Naive thymus-derived CD4-positive, alpha-beta T cell (primary cell): ENCODE data around the gene PACRG. TPM values are rescaled to one million over a fixed set of nuclear protein-coding genes. Genes with fewer than 3 reads are reported as not detected.

Experiments used
- ATAC-seq: fragments of 150-1000 bp; cut with Tn5 transposase; 2 replicates; pipeline ENCODE4 v1.10.0; 2021; ENCODE audit warnings: mild to moderate bottlenecking, moderate library complexity
- CTCF ChIA-PET: fragments of 350-600 bp; sonication (Branson Sonifier 250); formaldehyde crosslinking; loops from one replicate; lab custom pipeline; 2021; ENCODE audit warnings: antibody characterized with exemption; lab: Charles Lee
- POLR2A ChIA-PET: fragments of 350-600 bp; sonication (Branson Sonifier 250); formaldehyde crosslinking; loops from one replicate; lab custom pipeline; 2021; ENCODE audit warnings: antibody characterized with exemption, inconsistent platforms; lab: Charles Lee
- DNase-seq, 9 donors: peaks; one replicate each; pipeline versions ENCODE4 v3.0.0 to v3.0.0-alpha.2; 2020 to 2022; ENCODE audit warnings: mixed read lengths in 1 of 9
- H3K27ac ChIP-seq: one replicate; pipeline ENCODE4 v1.7.0; 2013; ENCODE audit warnings: mild to moderate bottlenecking, low read depth, low read length, moderate library complexity
- H3K27me3 ChIP-seq, 2 donors: one replicate each; pipeline ENCODE4 v1.7.0; 2013; ENCODE audit warnings: low read length in 2 of 2, mild to moderate bottlenecking in 2 of 2, moderate library complexity in 2 of 2; ENCODE audit not compliant: control insufficient read depth in 2 of 2, insufficient read depth in 2 of 2
- H3K36me3 ChIP-seq, 3 experiments: 1 replicate in 2 of 3; 2 replicates in 1 of 3; pipeline ENCODE4 v1.7.0; 2013; ENCODE audit warnings: low read length in 3 of 3, mild to moderate bottlenecking in 3 of 3, moderate library complexity in 1 of 3; ENCODE audit not compliant: insufficient read depth in 3 of 3, control insufficient read depth in 2 of 3
- H3K4me1 ChIP-seq, 2 donors: one replicate each; pipeline ENCODE4 v1.7.0; 2013; ENCODE audit warnings: low read length in 2 of 2, mild to moderate bottlenecking in 2 of 2, moderate library complexity in 1 of 2; ENCODE audit not compliant: control insufficient read depth in 2 of 2, insufficient read depth in 2 of 2
- H3K4me3 ChIP-seq: 2 replicates; pipeline ENCODE4 v1.7.0; 2013; ENCODE audit warnings: mild to moderate bottlenecking, low read length
- H3K9me3 ChIP-seq, 3 experiments: 1 replicate in 2 of 3; 2 replicates in 1 of 3; pipeline ENCODE4 v1.7.0; 2013; ENCODE audit warnings: low read length in 3 of 3; ENCODE audit not compliant: control insufficient read depth in 2 of 3
- H3K27ac Mint-ChIP-seq, 9 donors: one replicate each; pipeline ENCODE4 v1.8.0; 2020 to 2022; ENCODE audit warnings: mixed read lengths in 9 of 9, mild to moderate bottlenecking in 8 of 9, moderate library complexity in 5 of 9, inconsistent platforms in 2 of 9
- H3K27me3 Mint-ChIP-seq, 5 donors: one replicate each; pipeline ENCODE4 v1.8.0; 2021 to 2022; ENCODE audit warnings: mixed read lengths in 5 of 5, mild to moderate bottlenecking in 1 of 5
- H3K36me3 Mint-ChIP-seq, 5 donors: one replicate each; pipeline ENCODE4 v1.8.0; 2020 to 2022; ENCODE audit warnings: mixed read lengths in 5 of 5, mild to moderate bottlenecking in 3 of 5, inconsistent platforms in 1 of 5
- H3K4me1 Mint-ChIP-seq, 7 donors: one replicate each; pipeline ENCODE4 v1.8.0; 2020 to 2022; ENCODE audit warnings: mixed read lengths in 7 of 7, mild to moderate bottlenecking in 3 of 7, inconsistent platforms in 1 of 7
- H3K4me3 Mint-ChIP-seq, 10 donors: one replicate each; pipeline ENCODE4 v1.8.0; 2020 to 2022; ENCODE audit warnings: mild to moderate bottlenecking in 10 of 10, mixed read lengths in 10 of 10, moderate library complexity in 6 of 10, inconsistent platforms in 2 of 10
- H3K9me3 Mint-ChIP-seq, 11 donors: one replicate each; pipeline ENCODE4 v1.8.0; 2020 to 2022; ENCODE audit warnings: mixed read lengths in 11 of 11, mild to moderate bottlenecking in 4 of 11, inconsistent platforms in 1 of 11, moderate library complexity in 1 of 11
- intact Hi-C, 2 donors: fragments of 100-400 bp; cut with micrococcal nuclease; formaldehyde crosslinking; loops; one replicate each; pipeline ENCODE4 v1.15.1; 2023
- polyA plus RNA-seq, 2 donors: library from polyadenylated mRNA; unstranded; fragments of 300-500 nt; fragmentation: Illumina TruSeq; gene quantifications; one replicate each; pipeline ENCODE4 v1.2.3, GENCODE V29; 2021
- total RNA-seq, 6 experiments: library from RNA in 5 of 6; stranded (reverse) in 5 of 6; gene quantifications; 1 replicate in 5 of 6; 2 replicates in 1 of 6; pipeline ENCODE4 v1.2.3 and lab custom pipeline; 2021 to 2026

The PACRG gene
- total and polyA plus RNA-seq, 7 experiments from 2014 or later: 0.89 to 2.2 (median 1.5) TPM; not detected in 1

DNA sequence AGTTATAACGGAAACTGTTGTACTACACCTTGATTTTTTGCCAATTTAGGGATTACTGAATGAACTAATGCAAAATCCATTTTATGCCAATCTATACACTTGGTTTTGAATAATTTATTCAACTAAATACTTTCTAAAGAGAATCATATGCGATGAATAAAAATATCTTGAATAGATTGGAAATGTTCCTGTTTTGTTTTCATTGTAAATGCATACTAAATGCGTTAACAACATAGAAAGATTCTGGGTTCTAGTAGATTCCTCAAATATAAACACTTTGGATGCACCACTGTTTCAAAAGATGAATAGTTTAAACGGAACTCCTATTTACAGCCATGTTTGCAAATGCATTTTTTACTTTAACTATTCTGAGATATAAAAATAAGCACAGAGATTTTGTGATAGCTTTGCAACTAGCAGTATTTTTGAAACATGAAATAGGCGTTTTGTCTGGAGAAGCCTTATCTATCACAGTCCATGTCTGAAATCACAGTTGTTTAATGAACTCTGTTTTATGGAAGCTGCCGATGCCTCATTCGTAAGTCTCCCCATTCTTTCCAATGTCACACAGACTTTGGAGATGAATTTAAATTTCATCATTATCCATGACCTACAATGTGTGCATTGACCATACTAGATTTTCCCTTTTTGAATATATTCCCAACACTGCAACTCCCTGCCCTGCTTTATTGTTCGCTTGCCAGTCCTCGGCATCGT is 409.1 kb downstream of the PACRG start:
- Histone ChIP-seq H3K4me1 (no peaks in the 10 kb centered on the region), H3K9me3 (no peaks in the 10 kb centered on the region), H3K27me3 (no peaks in the 10 kb centered on the region), H3K36me3 (no peaks in the 10 kb centered on the region), H3K4me3 (no peak overlapping the region), H3K27ac (no peak overlapping the region)
- POLR2A ChIA-PET: no interaction called here
- no peak overlapping the region for H3K4me3 Mint-ChIP-seq
- ATAC-seq (no peak), DNase-seq (no peak)
- intact Hi-C loops: no loop called here
- CTCF ChIA-PET: no interaction called here
- no peaks in the 10 kb centered on the region for H3K36me3 Mint-ChIP-seq
- H3K27ac Mint-ChIP-seq: no peak overlapping the region
- peaks cover 0 to 2% (median 0%) of the 10 kb centered on the region in 7 donors for H3K4me1 Mint-ChIP-seq
- H3K9me3 Mint-ChIP-seq: peaks cover 0 to 6% (median 0%) of the 10 kb centered on the region in 11 donors
- H3K27me3 Mint-ChIP-seq: peaks cover 0 to 29% (median 14%) of the 10 kb centered on the region in 5 donors

GRCh38 chr6:163137398-163137881 is 409.7 kb downstream of the PACRG start:
- CTCF ChIA-PET: no interaction called here
- H3K9me3 ChIP-seq: no peaks in the 10 kb centered on the region

GRCh38 chr6:163146036-163146435 is 418.3 kb downstream of the PACRG start:
- peaks cover 0 to 5% (median 0%) of the 10 kb centered on the region in 11 donors for H3K9me3 Mint-ChIP-seq
- no peak overlapping the region for H3K27ac ChIP-seq
- POLR2A ChIA-PET: no interaction called here
- no peak overlapping the region for H3K4me3 Mint-ChIP-seq
- no peaks in the 10 kb centered on the region for H3K4me1 ChIP-seq
- H3K27me3 ChIP-seq: no peaks in the 10 kb centered on the region
- intact Hi-C loops: no loop called here
- no peak for ATAC-seq
- H3K36me3 ChIP-seq: no peaks in the 10 kb centered on the region
- DNase-seq: no peak
- peaks cover 0 to 3% (median 0%) of the 10 kb centered on the region in 5 donors for H3K36me3 Mint-ChIP-seq
- CTCF ChIA-PET: no interaction called here
- H3K27ac Mint-ChIP-seq: no peak overlapping the region
- H3K4me3 ChIP-seq: no peak overlapping the region
- H3K4me1 Mint-ChIP-seq: no peaks in the 10 kb centered on the region
- H3K27me3 Mint-ChIP-seq: peaks cover 1 to 23% (median 17%) of the 10 kb centered on the region in 5 donors
- H3K9me3 ChIP-seq: no peaks in the 10 kb centered on the region

More at GRCh38 chr6:163137398-163137881, 409.7 kb downstream of the PACRG start:
- Histone ChIP-seq H3K4me1 (no peaks in the 10 kb centered on the region), H3K36me3 (no peaks in the 10 kb centered on the region), H3K4me3 (no peak overlapping the region), H3K27me3 (no peaks in the 10 kb centered on the region), H3K27ac (no peak overlapping the region)
- Mint-ChIP-seq H3K4me1 (peaks cover 0 to 2% (median 0%) of the 10 kb centered on the region in 7 donors), H3K9me3 (peaks cover 0 to 6% (median 0%) of the 10 kb centered on the region in 11 donors), H3K27ac (no peak overlapping the region), H3K4me3 (no peak overlapping the region), H3K27me3 (peaks cover 0 to 29% (median 14%) of the 10 kb centered on the region in 5 donors), H3K36me3 (no peaks in the 10 kb centered on the region)
- intact Hi-C loops: no loop called here
- POLR2A ChIA-PET: no interaction called here
- no peak for DNase-seq
- no peak for ATAC-seq

DNA sequence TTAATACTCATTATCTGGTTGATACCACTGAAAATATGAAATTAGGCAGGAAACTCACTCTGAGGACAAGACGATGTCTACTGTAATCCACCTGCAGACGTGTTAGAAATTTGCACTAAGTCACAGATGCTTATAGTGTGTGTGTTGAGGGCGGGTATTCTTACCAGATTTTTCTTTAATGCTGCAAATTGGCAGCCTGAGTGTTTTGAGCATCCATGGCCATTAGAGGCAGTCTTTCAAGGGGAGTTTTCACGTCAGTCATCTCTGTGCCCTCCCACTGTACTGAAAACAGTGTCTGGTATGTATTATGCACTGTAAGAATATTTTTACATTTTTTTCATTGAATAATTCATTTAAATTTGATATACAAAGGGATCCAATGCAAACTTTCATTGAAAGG is 420.2 kb downstream of the PACRG start:
- Mint-ChIP-seq H3K36me3 (peaks cover 0 to 3% (median 0%) of the 10 kb centered on the region in 5 donors), H3K4me1 (no peaks in the 10 kb centered on the region), H3K4me3 (no peak overlapping the region), H3K9me3 (peaks cover 0 to 5% (median 0%) of the 10 kb centered on the region in 11 donors), H3K27me3 (peaks cover 1 to 33% (median 17%) of the 10 kb centered on the region in 5 donors), H3K27ac (no peak overlapping the region)
- ATAC-seq (no peak), DNase-seq (no peak)
- no peak overlapping the region for H3K4me3 ChIP-seq
- H3K27ac ChIP-seq: no peak overlapping the region
- ChIA-PET POLR2A (no interaction called here), CTCF (no interaction called here)
- H3K36me3 ChIP-seq: no peaks in the 10 kb centered on the region
- no peaks in the 10 kb centered on the region for H3K27me3 ChIP-seq
- intact Hi-C loops: no loop called here
- H3K4me1 ChIP-seq: no peaks in the 10 kb centered on the region
- no peaks in the 10 kb centered on the region for H3K9me3 ChIP-seq

- intact Hi-C loops: no loop called here
- Histone ChIP-seq H3K27ac (no peak overlapping the region), H3K27me3 (no peaks in the 10 kb centered on the region), H3K4me1 (no peaks in the 10 kb centered on the region), H3K4me3 (no peak overlapping the region), H3K36me3 (no peaks in the 10 kb centered on the region), H3K9me3 (no peaks in the 10 kb centered on the region)
- Mint-ChIP-seq H3K27ac (no peak overlapping the region), H3K9me3 (peaks cover 0 to 5% (median 0%) of the 10 kb centered on the region in 11 donors), H3K36me3 (peaks cover 0 to 3% (median 0%) of the 10 kb centered on the region in 5 donors), H3K27me3 (peaks cover 1 to 37% (median 17%) of the 10 kb centered on the region in 5 donors), H3K4me1 (no peaks in the 10 kb centered on the region), H3K4me3 (no peak overlapping the region)
- POLR2A ChIA-PET: no interaction called here
- ATAC-seq (no peak), DNase-seq (no peak)
- CTCF ChIA-PET: no interaction called here
Observed at GRCh38 chr6:163148451-163149278, 420.9 kb downstream of the PACRG start.

- H3K4me1 ChIP-seq: no peaks in the 10 kb centered on the region
- H3K4me3 ChIP-seq: no peak overlapping the region
- H3K36me3 Mint-ChIP-seq: peaks cover 0 to 3% (median 0%) of the 10 kb centered on the region in 5 donors
- intact Hi-C loops: no loop called here
- ChIA-PET CTCF (no interaction called here), POLR2A (no interaction called here)
- ATAC-seq (no peak), DNase-seq (no peak)
- H3K4me3 Mint-ChIP-seq: no peak overlapping the region
- H3K4me1 Mint-ChIP-seq: no peaks in the 10 kb centered on the region
- H3K27ac Mint-ChIP-seq: no peak overlapping the region
- H3K9me3 ChIP-seq: no peaks in the 10 kb centered on the region
- peaks cover 1 to 37% (median 17%) of the 10 kb centered on the region in 5 donors for H3K27me3 Mint-ChIP-seq
- no peaks in the 10 kb centered on the region for H3K27me3 ChIP-seq
- peaks cover 0 to 5% (median 0%) of the 10 kb centered on the region in 11 donors for H3K9me3 Mint-ChIP-seq
- no peak overlapping the region for H3K27ac ChIP-seq
- H3K36me3 ChIP-seq: no peaks in the 10 kb centered on the region
Observed at GRCh38 chr6:163149279-163149848, 421.6 kb downstream of the PACRG start.
